NCI-H446 treated with DMSO at 0.1 percent for 48 hours (cell line): ENCODE data around the gene GOLGA6D.
"Not testable (repeated sequence)": the region's sequence is repeated elsewhere in the genome, so short reads cannot be mapped to it uniquely, and the experiment has no call there.

Experiments used
- DNase-seq: peaks from one replicate; lab custom pipeline; 2025; lab: John Stamatoyannopoulos, UW

The GOLGA6D gene

GRCh38 chr15:75333654-75334419, 51.2 kb downstream of the GOLGA6D start:
- not testable (repeated sequence) for DNase-seq

GRCh38 chr15:75335313-75335704, 52.7 kb downstream of the GOLGA6D start:
- no peak for DNase-seq

GRCh38 chr15:75335705-75336355, 53.2 kb downstream of the GOLGA6D start, which contains the start of gene COMMD4:
Gene COMMD4, plus strand, starts transcription at chr15:75336063. Its CDS starts 27 bp downstream, at chr15:75336090.
- peak; percentile 86 for DNase-seq

- DNase-seq = no peak
Observed at GRCh38 chr15:75338661-75339240, 56.1 kb downstream of the GOLGA6D start.

- no peak for DNase-seq
Observed at GRCh38 chr15:75339531-75340240, 57.1 kb downstream of the GOLGA6D start.

DNA sequence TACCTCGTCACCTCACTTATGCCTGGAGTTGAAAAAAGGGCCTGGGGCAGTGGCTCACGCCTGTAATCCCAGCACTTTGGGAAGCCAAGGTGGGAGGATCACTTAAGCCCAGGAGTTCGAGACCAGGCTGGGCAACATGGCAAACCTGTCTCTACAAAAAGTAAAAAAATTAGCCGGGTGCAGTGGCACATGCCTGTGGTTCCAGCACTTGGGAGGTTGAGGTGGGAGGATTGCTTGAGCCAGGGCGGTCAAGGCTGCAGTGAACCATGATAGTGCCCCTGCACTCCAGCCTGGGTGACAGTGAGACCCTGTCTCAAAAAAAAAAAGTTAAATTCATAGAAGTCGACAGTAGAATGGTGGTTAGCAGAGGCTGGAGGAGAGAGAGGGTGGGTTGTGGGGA, 59.6 kb downstream of the GOLGA6D start:
- no peak for DNase-seq

- not testable (repeated sequence) for DNase-seq
Observed at GRCh38 chr15:75343953-75344352, 61.3 kb downstream of the GOLGA6D start.
